Body of pancreas (tissue), 4 donors: ENCODE results near the gene RASD2.

Experiments used
- CTCF ChIP-seq, 7 experiments: fragments of 450-650 bp in 4 of 7; fragments of 200-600 bp in 3 of 7; sonication (generic) in 3 of 7; IDR thresholded peaks; one replicate each; pipeline ENCODE4 v1.5.1; 2016 to 2019; ENCODE audit warnings: antibody characterized with exemption in 7 of 7
- POLR2A ChIP-seq, 3 donors: fragments of 450-650 bp; IDR thresholded peaks; one replicate each; pipeline ENCODE4 v1.6.1; 2016; ENCODE audit warnings: antibody characterized with exemption in 3 of 3, mild to moderate bottlenecking in 2 of 3

- TF ChIP-seq CTCF (IDR thresholded peaks at IDR 0.05), result no peak
- TF ChIP-seq POLR2A (IDR thresholded peaks at IDR 0.05), result no peak
Measured at GRCh38 chr22:35561796-35562526, 21.3 kb downstream of the RASD2 start.
